GM18868 (cell line): ENCODE data around the gene SSBP2.

Source experiments
- ATAC-seq: cut with Tn5 transposase; IDR thresholded peaks from one replicate; pipeline ENCODE4 v1.9.1; 2021; ENCODE audit warnings: mild to moderate bottlenecking, moderate library complexity; ENCODE audit not compliant: unreplicated experiment

SSBP2 gene

DNA sequence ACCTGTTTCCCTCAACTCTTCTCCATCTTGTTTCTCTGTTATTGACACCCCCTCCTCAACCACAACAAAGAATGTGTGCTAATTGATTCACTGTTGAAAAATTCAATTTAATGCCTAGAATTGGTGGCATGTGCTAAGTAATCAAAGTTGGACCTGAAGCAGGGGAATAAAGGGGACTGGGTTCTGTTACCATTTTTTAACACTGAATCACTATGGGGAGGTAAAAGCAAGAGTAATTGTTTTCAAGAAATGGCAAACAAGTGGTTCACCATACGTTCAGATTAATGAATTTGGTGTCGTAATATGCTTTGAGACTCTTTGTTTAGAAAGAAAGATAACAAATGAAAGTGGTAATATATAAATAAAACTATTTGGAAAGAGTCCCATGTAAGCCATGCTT, 17.0 kb upstream of the SSBP2 start:
- no peak for ATAC-seq

- ATAC-seq: no peak
Measured at GRCh38 chr5:81767097-81767496, 16.2 kb upstream of the SSBP2 start.

DNA sequence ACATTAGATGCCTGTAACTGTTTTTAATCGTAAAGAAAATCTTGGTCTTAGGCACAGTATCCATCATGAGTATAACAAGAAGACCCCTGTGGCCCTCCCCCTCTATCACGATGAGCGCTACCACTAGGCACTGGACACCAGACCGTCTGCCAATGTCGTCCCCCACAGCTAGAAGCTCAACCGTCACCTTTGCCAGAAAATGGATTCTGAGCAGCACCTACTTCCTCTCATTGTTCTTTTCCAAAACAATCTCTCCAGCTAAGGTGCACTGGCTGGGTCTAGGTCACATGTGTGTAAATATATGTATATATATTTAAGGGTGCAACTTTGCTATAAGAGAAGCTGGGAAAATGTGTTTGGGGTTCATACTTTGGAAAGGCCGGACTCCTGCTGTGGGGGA, 15.7 kb upstream of the SSBP2 start:
- ATAC-seq: no peak

DNA sequence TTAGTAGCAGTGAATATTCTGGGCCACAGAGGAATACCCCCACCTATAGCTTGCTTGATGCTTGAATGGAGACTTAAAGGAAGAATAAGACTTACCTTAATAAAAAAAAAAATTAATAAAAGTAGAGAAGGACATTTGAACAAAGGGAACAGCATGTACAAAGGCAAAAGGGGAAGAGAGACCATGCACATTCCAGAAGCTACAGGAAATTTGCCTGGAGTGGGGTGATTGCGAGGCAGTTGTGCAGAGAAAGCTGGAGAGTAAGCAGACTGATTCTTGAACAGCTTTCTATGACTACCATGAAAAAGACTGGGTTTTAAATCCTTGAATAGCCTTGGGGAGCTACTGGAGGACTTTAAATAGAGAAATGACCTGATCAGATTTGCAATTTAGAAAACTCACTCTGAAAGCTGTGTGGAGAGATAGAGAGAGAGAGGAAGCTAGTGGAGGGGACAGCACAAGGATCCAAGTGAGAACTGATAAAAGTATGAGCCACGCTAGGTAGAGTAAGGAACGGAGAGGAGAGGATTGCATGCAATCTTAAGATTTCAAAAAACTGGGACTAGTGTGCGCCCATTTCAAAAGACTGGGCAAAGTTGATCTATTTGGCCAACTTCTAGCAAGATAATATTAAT, 12.5 kb upstream of the SSBP2 start:
- ATAC-seq: no peak

GRCh38 chr5:81762853-81763252, 12.0 kb upstream of the SSBP2 start:
- no peak for ATAC-seq

DNA sequence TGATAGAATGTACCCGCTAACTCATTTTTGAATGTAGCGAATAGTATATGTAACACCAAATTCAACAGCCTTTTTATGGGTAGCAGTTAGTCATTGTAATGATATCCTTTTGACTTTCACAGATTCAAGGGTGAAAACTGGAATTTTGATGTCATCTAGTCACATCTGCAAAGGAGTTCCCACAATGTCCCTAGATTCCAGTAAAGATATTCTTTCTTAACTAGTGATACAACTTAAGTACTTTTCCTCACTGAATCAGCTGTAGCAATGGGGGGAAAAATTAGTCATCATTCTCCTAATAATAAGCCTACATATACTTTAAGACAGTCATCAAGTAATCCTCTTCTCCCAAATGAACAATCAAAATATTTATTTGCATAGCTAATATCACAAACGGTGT, 11.5 kb upstream of the SSBP2 start:
- no peak for ATAC-seq

GRCh38 chr5:81761970-81762369, 11.1 kb upstream of the SSBP2 start:
- no peak for ATAC-seq

GRCh38 chr5:81761270-81761669, 10.4 kb upstream of the SSBP2 start:
- ATAC-seq: no peak

- no peak for ATAC-seq
Measured at GRCh38 chr5:81760521-81760920, 9.6 kb upstream of the SSBP2 start.

- no peak for ATAC-seq
Measured at GRCh38 chr5:81759632-81760005, 8.7 kb upstream of the SSBP2 start.

GRCh38 chr5:81757404-81757803, 6.5 kb upstream of the SSBP2 start:
- ATAC-seq: no peak

DNA sequence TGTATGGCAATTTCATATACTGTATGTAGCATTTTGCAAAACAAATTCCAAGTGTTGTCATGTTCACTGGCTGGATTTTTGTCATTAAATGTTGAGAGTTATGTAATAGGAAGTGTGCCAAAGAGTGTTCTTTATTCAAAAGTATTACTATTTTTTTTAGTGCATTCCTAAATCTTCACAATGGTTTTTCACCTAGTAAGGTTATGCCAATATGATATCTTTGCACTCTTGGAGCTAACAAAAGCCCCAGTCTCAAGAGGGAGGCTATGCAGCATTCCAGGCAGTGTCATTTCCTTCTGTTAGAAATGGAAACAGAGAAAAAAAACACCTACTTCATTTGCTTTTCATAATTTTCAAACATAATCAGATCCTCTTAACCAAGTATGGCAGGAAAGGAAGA, 5.1 kb upstream of the SSBP2 start:
- ATAC-seq: no peak

- no peak for ATAC-seq
Measured at GRCh38 chr5:81755320-81755719, 4.4 kb upstream of the SSBP2 start.

DNA sequence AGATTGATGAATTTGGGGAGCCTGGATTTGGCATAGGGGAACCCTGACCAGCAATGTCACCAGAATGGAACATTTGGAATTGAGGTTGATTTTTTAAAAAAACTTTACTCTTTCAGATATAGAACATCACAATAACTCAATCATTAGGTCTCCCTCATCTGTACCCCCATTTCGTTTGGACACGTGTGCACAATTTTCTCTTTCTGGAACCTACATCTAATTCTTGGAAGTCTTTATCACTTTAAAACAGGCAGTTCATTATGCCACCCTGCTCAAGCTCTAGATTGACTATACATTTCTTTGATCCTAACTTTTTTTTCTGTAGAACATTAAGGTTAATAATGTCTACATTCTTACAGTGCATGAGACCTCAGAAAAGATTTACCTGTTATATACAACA, 3.7 kb upstream of the SSBP2 start:
- ATAC-seq: no peak

GRCh38 chr5:81753429-81753828, 2.5 kb upstream of the SSBP2 start:
- no peak for ATAC-seq

DNA sequence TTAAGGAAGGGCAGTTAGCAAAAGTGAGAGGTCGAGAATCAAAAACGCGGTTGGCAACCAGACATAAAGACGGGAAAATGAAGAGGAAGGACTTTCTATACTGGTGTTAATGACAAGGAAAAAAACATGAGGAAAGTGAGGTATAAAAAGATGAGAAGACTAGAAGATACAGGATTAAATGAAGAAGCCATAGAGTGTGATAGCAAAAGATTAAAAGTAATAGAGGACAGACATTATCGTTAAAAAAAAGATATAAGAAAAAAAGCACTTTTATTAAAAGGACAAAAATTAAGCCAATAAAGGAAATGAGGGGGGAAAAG, 1.7 kb upstream of the SSBP2 start:
- no peak for ATAC-seq

GRCh38 chr5:81751836-81752643, 1.1 kb upstream of the SSBP2 start:
- no peak for ATAC-seq

- peak; percentile 8 for ATAC-seq
Measured at GRCh38 chr5:81750308-81751008, 439 bp downstream of the SSBP2 start.

DNA sequence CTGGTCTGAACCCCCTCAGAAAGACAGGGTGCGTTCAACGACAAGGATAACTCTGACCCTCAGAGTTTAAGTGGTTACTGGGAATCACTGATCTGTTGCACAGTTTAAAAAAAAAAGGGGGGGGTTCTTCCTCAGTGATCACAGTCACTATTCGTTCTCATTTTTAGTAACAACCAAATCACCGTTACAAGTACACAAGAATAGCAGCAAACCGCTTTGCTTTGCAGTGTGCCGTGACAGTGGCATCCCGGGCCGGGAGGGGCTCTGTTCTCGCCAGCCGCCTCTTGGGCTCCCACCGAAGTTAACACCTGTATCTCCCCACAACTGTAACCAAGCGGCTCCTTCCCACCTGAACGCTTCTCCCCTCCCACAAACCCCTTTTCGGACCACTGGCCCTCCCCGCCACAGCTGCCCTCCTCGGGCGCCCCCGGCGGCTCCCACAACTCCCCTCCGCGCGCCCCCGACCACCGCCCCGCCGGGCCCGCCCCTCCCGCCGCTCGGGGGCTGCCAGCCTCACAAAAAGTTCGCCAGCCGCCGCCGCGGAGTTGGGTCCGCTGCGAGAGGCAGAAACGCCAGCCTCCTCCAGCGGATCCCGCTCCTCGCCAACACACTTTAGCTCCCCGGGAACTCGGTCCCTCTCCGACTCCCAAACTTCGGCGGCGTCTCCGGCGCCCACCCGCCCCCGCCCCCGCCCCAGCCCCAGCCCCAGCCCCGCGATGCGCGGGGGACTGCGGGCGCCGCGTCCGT, 1.2 kb downstream of the SSBP2 start:
- ATAC-seq: peak; percentile 48

DNA sequence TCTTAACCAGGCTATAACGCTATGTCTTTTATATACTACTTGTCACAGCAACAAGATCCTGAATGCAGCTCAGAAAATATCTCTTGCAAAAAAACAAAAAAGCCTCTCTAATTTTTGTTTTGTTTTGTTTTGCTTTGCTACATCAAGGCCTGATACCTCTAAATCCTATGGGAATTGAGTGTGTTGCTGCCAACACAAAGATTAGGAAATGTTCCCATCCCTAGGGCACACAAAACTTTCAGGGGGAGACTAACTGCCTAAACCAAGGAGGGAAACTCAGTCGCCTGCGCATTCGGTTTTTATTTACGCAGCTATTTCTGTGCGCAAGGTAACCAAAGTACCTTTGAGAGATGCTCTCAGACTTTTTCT, 1.7 kb downstream of the SSBP2 start:
- no peak for ATAC-seq

GRCh38 chr5:81748556-81748955, 2.3 kb downstream of the SSBP2 start:
- ATAC-seq: no peak

GRCh38 chr5:81747030-81747429, 3.9 kb downstream of the SSBP2 start:
- no peak for ATAC-seq
